ENCODE measurements around the gene PARD3B. TPM values are rescaled to one million over a fixed set of nuclear protein-coding genes. Genes with fewer than 3 reads are reported as not detected.

Gene PARD3B
- total RNA-seq, 4 donors from 2014 or later = 32.8 to 69.6 (median 47.3) TPM

GRCh38 chr2:204693262-204693661 is 148.0 kb downstream of the PARD3B start:
- TF ChIP-seq CTCF (IDR thresholded peaks at IDR 0.05; ENCODE audit: low read depth) = no peak

GRCh38 chr2:204695506-204695905 is 150.2 kb downstream of the PARD3B start:
- TF ChIP-seq CTCF (IDR thresholded peaks at IDR 0.05; ENCODE audit: low read depth) = no peak

GRCh38 chr2:204696124-204696523 is 150.8 kb downstream of the PARD3B start:
- TF ChIP-seq CTCF (IDR thresholded peaks at IDR 0.05; ENCODE audit: low read depth) = no peak

GRCh38 chr2:204705243-204705932 is 160.1 kb downstream of the PARD3B start:
- TF ChIP-seq CTCF (IDR thresholded peaks at IDR 0.05; ENCODE audit: low read depth) = no peak

- no peak for TF ChIP-seq CTCF (IDR thresholded peaks at IDR 0.05; ENCODE audit: low read depth)
Measured at GRCh38 chr2:204706939-204707338, 161.7 kb downstream of the PARD3B start.

GRCh38 chr2:204713211-204713610 is 167.9 kb downstream of the PARD3B start:
- TF ChIP-seq CTCF (IDR thresholded peaks at IDR 0.05; ENCODE audit: low read depth) = no peak

- no peak for TF ChIP-seq CTCF (IDR thresholded peaks at IDR 0.05; ENCODE audit: low read depth)
Measured at GRCh38 chr2:204715361-204715760, 170.1 kb downstream of the PARD3B start.

Data from subcutaneous adipose tissue (tissue), 4 donors.